ENCODE results near the gene PLCH1.

Gene PLCH1

DNA sequence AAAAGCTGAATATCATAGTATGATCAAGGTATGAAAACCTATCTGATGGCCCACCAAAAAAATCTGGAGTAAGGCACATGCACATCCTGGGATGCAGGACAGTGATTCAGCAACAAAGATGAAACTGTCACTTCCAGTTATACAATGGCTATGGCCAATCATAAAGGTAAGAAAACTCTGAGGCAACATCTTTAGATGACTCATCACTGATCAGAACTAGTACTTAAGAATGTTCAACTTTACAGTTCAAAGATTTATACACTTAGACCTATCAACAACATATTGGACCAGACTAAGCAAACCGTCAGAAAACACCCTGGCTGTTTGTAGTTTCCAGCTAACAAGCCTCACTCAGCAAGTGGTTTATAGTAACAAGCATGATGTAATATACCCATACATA is 21.3 kb upstream of the PLCH1 start:
- Histone ChIP-seq H3K36me3 (ENCODE audit: control insufficient read depth, insufficient read depth, low read length, severe bottlenecking) (no peaks in the 10 kb centered on the region), H3K4me3 (ENCODE audit: low read length) (no peak overlapping the region), H3K4me1 (ENCODE audit: control insufficient read depth, insufficient read depth, low read length) (peaks cover 6% of the 10 kb centered on the region), H3K27me3 (replicated peaks; ENCODE audit: control insufficient read depth, insufficient read depth, low read length) (no peaks in the 10 kb centered on the region), H3K9ac (ENCODE audit: low read length) (no peak overlapping the region), H3K9me3 (ENCODE audit: control insufficient read depth, low read length) (no peaks in the 10 kb centered on the region)
- peak; percentile 25 for DNase-seq (ENCODE audit: low read depth)

DNA sequence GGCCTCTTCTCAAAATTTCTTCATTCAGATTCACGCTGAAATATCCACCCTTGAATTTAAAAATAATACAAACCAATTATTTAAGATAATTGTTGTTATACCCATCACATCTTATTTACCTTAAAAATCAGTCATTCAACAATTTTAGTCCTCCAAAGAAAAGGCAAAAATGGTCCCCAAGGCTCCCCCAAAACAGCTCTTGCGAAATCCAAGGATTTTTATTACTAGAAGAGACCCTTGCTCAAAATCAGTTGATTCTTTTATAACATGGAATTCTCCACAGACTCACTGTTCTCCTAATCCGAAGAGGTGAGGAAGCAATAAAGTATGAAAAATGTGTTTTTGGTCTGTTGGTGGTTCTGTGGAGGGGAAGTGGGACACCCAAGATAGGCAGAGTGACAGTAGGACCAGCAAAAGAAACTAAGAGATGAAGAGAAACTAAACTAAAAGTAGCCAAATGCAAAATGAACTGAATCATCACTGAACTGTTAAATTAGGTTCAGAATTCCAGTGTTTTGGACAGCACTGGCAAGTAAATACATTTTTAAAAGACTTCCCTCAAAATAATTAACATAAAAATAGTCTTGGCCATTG is 19.1 kb upstream of the PLCH1 start:
- H3K9ac ChIP-seq (ENCODE audit: low read length), result no peak overlapping the region
- no peak for DNase-seq (ENCODE audit: low read depth)
- H3K36me3 ChIP-seq (ENCODE audit: control insufficient read depth, insufficient read depth, low read length, severe bottlenecking), result no peaks in the 10 kb centered on the region
- no peaks in the 10 kb centered on the region for H3K9me3 ChIP-seq (ENCODE audit: control insufficient read depth, low read length)
- peaks cover 6% of the 10 kb centered on the region for H3K4me1 ChIP-seq (ENCODE audit: control insufficient read depth, insufficient read depth, low read length)
- no peak overlapping the region for H3K4me3 ChIP-seq (ENCODE audit: low read length)
- H3K27me3 ChIP-seq (replicated peaks; ENCODE audit: control insufficient read depth, insufficient read depth, low read length), result no peaks in the 10 kb centered on the region

DNA sequence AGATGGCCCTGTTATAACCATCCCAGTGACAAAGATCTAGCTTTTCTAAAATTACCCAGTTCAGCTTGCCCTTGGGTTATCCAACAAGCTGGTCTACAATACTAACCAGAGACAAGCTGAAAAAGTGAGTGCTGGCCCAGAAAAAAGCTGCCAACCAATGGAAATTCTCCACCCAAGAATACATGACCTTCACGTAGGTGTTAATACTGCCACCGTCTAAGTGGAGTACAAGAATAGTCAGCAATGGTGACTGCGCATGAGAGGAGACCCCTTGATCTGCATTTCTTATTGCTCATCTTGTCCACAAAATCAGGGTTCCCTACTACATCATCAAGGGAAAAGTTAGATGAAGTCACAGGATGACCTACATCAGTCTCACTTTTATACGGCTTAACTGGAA is 15.8 kb upstream of the PLCH1 start:
- H3K27me3 ChIP-seq (replicated peaks; ENCODE audit: control insufficient read depth, insufficient read depth, low read length), result no peaks in the 10 kb centered on the region
- no peak for DNase-seq (ENCODE audit: low read depth)
- H3K9me3 ChIP-seq (ENCODE audit: control insufficient read depth, low read length), result no peaks in the 10 kb centered on the region
- no peak overlapping the region for H3K9ac ChIP-seq (ENCODE audit: low read length)
- H3K36me3 ChIP-seq (ENCODE audit: control insufficient read depth, insufficient read depth, low read length, severe bottlenecking), result no peaks in the 10 kb centered on the region
- H3K4me3 ChIP-seq (ENCODE audit: low read length), result no peak overlapping the region
- H3K4me1 ChIP-seq (ENCODE audit: control insufficient read depth, insufficient read depth, low read length), result peaks cover 6% of the 10 kb centered on the region

DNA sequence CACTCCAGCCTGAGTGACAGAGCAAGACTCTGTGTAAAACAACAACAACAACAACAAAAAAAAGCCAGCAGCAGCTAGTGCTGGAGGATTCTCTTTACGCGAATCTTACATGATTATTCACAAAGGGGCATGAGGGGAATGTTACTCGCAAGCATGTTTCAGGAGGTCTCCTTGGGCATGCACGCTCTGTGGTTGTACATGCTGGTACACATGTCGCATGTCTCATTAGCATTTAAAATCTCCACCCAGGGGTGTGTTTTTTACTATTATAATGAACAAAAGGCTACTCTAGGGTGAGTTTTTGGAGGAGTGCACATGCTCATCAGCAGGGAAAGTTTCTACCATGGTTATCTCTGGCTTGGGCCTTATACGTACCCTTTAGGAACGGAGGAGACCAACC is 12.7 kb upstream of the PLCH1 start:
- Histone ChIP-seq H3K9ac (ENCODE audit: low read length) (no peak overlapping the region), H3K27me3 (replicated peaks; ENCODE audit: control insufficient read depth, insufficient read depth, low read length) (no peaks in the 10 kb centered on the region), H3K4me3 (ENCODE audit: low read length) (no peak overlapping the region), H3K9me3 (ENCODE audit: control insufficient read depth, low read length) (no peaks in the 10 kb centered on the region), H3K4me1 (ENCODE audit: control insufficient read depth, insufficient read depth, low read length) (no peaks in the 10 kb centered on the region), H3K36me3 (ENCODE audit: control insufficient read depth, insufficient read depth, low read length, severe bottlenecking) (no peaks in the 10 kb centered on the region)
- DNase-seq (ENCODE audit: low read depth), result no peak

DNA sequence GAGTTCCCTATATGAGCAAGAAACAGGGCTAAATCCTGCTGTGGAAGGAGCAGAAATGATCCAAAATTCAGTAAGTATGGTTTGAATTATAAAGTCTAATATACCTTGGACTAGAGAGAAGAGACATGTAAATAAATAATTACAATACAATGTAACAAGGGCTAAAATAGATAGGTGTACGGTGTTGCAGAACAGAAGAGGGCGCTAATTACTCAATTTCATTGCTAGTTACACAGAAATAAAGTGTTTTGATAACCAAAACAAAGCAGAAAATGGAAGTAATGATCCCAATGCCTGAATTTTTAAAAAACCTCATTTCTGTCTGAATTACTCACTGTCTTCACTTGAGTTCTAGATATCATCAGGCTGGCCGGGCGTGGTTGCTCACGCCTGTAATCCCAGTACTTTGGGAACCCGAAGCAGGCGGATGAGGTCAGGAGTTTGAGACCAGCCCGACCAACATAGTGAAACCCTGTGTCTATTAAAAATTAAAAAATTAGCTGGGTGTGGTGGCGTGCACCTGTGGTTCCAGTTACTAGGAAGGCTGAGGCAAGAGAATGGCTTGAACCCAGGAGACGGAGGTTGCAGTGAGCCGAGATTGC is 8.3 kb upstream of the PLCH1 start:
- H3K9me3 ChIP-seq (ENCODE audit: control insufficient read depth, low read length), result no peaks in the 10 kb centered on the region
- H3K27me3 ChIP-seq (replicated peaks; ENCODE audit: control insufficient read depth, insufficient read depth, low read length), result no peaks in the 10 kb centered on the region
- H3K4me3 ChIP-seq (ENCODE audit: low read length), result no peak overlapping the region
- no peak overlapping the region for H3K9ac ChIP-seq (ENCODE audit: low read length)
- H3K36me3 ChIP-seq (ENCODE audit: control insufficient read depth, insufficient read depth, low read length, severe bottlenecking), result no peaks in the 10 kb centered on the region
- DNase-seq (ENCODE audit: low read depth), result peak; percentile 66
- H3K4me1 ChIP-seq (ENCODE audit: control insufficient read depth, insufficient read depth, low read length), result peaks cover 13% of the 10 kb centered on the region

DNA sequence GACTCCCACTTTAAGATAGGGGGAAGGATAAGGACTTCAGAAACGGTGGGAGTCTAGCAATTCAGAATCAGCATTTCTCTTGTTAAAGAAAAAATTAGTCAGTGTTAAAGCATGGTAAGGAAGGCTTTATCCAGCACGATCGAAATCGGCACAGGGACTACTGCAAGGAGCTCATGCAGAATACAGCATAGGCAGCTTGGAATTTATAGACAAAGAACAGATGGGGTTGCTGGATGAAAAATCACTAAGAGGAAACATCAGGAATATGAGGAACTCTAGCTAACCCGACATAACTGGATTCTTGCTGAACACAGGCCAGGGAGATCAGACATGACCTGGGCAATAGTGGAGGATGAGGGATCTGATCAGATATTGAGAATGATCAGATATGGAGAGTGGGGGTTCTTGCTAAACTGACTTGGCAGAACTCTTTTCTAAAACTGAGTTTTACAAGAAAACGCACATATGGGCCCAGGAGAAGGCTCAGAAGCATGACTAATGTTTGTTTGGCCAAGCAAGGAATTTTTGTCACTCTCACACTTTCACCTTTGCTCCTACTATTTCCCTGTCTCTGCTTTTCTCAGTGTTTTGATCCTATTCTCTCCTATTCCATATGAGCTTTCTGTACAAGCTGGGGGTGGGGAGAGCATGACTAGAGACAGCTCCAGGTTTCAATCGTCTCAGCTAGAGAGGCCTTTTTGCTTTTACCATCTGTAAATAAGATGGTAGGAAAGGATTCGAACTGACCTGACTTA is 3.9 kb upstream of the PLCH1 start:
- DNase-seq (ENCODE audit: low read depth), result no peak
- no peak overlapping the region for H3K9ac ChIP-seq (ENCODE audit: low read length)
- H3K27me3 ChIP-seq (replicated peaks; ENCODE audit: control insufficient read depth, insufficient read depth, low read length), result no peaks in the 10 kb centered on the region
- peaks cover 31% of the 10 kb centered on the region for H3K4me1 ChIP-seq (ENCODE audit: control insufficient read depth, insufficient read depth, low read length)
- no peak overlapping the region for H3K4me3 ChIP-seq (ENCODE audit: low read length)
- H3K9me3 ChIP-seq (ENCODE audit: control insufficient read depth, low read length), result no peaks in the 10 kb centered on the region
- H3K36me3 ChIP-seq (ENCODE audit: control insufficient read depth, insufficient read depth, low read length, severe bottlenecking), result no peaks in the 10 kb centered on the region

DNA sequence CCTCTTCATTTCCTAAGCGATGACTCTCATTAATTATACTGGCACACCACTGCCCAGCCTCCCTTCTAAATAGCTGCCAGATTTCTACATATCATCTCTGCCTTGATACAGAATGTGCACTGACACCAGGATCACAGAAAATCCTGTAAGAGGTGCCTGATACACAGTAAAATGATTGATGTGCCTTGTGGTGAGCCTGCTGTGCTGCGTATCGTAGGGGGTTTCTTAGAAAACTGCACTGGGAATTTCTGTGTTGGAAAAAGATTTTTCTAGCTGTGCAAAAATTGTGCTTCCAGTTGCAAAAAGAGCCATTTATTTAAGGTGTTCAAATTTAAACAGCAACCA is 3.0 kb upstream of the PLCH1 start:
- no peak overlapping the region for H3K9ac ChIP-seq (ENCODE audit: low read length)
- H3K9me3 ChIP-seq (ENCODE audit: control insufficient read depth, low read length), result no peaks in the 10 kb centered on the region
- no peak for DNase-seq (ENCODE audit: low read depth)
- H3K36me3 ChIP-seq (ENCODE audit: control insufficient read depth, insufficient read depth, low read length, severe bottlenecking), result no peaks in the 10 kb centered on the region
- no peaks in the 10 kb centered on the region for H3K27me3 ChIP-seq (replicated peaks; ENCODE audit: control insufficient read depth, insufficient read depth, low read length)
- peaks cover 35% of the 10 kb centered on the region for H3K4me1 ChIP-seq (ENCODE audit: control insufficient read depth, insufficient read depth, low read length)
- H3K4me3 ChIP-seq (ENCODE audit: low read length), result no peak overlapping the region

DNA sequence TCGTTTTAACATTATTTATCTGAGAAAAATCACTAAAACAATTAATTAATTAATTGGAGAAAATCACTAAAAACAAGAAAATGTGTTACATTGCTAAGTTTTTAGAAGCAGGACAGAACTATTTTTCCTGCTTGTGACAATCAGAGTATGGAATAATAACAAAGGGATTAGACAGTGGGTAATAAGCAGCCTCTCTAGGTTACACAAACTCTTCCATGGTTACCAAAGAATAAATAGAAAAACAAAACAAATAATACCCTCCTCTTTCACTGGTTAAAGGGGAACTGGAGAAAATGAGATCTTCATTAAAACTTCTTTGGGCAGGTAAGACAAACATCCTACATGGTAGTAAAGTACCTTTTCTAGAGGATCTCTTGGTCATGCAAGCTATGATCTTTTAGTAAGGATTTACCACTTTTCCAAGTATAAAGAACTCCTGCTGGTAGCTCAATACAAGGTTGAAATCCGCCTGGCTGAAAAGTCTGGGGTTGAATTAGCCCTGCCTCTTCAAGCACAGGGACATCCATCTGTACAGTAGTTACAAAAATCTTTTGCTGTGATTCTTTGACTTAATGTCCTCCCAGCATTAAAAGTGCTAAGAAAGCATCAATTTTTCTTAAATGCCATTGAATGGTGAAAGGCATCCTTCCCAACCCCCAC is 2.5 kb upstream of the PLCH1 start:
- Histone ChIP-seq H3K9me3 (ENCODE audit: control insufficient read depth, low read length) (no peaks in the 10 kb centered on the region), H3K27me3 (replicated peaks; ENCODE audit: control insufficient read depth, insufficient read depth, low read length) (no peaks in the 10 kb centered on the region), H3K4me1 (ENCODE audit: control insufficient read depth, insufficient read depth, low read length) (peaks cover 35% of the 10 kb centered on the region), H3K9ac (ENCODE audit: low read length) (no peak overlapping the region), H3K4me3 (ENCODE audit: low read length) (no peak overlapping the region), H3K36me3 (ENCODE audit: control insufficient read depth, insufficient read depth, low read length, severe bottlenecking) (no peaks in the 10 kb centered on the region)
- no peak for DNase-seq (ENCODE audit: low read depth)

DNA sequence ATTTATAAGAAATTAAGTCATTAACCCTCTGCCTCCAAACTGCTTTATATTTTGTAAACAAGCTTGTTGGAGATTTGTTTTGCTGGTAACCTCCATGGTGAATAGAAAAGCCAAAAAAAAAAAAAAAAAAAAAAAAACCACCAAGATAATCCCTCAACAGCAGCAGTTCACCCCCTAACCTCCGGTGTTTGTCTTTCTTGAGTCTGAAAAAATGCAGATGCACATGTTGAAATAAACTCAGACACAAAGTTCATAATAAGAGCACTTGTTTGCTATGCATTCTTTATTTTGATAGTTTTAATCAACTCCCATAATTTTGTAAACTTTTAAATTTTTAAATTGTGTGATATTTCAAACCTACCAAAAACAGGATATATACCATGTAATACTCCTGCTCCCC is 1.8 kb upstream of the PLCH1 start:
- peaks cover 2% of the 10 kb centered on the region for H3K27me3 ChIP-seq (replicated peaks; ENCODE audit: control insufficient read depth, insufficient read depth, low read length)
- H3K36me3 ChIP-seq (ENCODE audit: control insufficient read depth, insufficient read depth, low read length, severe bottlenecking), result no peaks in the 10 kb centered on the region
- H3K9ac ChIP-seq (ENCODE audit: low read length), result no peak overlapping the region
- peaks cover 35% of the 10 kb centered on the region for H3K4me1 ChIP-seq (ENCODE audit: control insufficient read depth, insufficient read depth, low read length)
- H3K9me3 ChIP-seq (ENCODE audit: control insufficient read depth, low read length), result no peaks in the 10 kb centered on the region
- no peak overlapping the region for H3K4me3 ChIP-seq (ENCODE audit: low read length)
- no peak for DNase-seq (ENCODE audit: low read depth)

DNA sequence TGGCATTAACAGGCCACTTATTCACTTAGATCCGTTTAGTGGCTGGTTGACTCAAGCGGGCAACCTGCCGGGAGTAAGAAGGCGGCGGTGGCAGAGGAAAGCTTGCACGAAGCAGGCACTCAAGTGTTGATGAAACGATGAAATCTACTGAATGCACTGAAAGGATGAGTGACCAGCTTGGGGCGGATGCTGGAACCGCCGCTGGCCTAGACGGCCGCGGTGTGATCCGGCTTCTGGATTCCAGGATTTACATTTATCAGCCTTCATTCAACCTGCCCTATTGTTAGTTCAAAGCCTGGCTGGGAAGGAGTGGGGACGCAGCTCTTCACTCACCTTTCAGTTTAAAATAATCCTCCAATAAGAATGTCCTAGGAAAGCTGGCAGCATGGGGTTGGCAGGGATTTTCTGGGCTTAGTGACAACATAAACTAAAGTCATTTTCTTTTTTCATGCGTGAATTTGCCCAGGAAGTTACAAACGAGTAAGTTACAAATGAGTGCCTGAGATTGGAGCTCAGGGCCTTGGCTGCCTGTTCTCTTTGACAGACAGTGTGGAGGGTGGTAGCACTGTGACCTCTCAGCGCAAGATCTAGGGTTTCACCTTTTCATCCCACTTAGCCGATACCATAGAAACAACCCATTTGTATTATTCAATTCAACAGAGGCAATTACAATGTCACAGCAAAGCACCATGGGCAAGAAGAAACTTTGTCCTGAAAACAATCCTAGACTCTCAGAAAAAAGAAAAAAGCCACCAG is 1.1 kb upstream of the PLCH1 start:
- Histone ChIP-seq H3K36me3 (ENCODE audit: control insufficient read depth, insufficient read depth, low read length, severe bottlenecking) (no peaks in the 10 kb centered on the region), H3K4me3 (ENCODE audit: low read length) (no peak overlapping the region), H3K27me3 (replicated peaks; ENCODE audit: control insufficient read depth, insufficient read depth, low read length) (peaks cover 2% of the 10 kb centered on the region), H3K9ac (ENCODE audit: low read length) (no peak overlapping the region), H3K4me1 (ENCODE audit: control insufficient read depth, insufficient read depth, low read length) (peaks cover 35% of the 10 kb centered on the region), H3K9me3 (ENCODE audit: control insufficient read depth, low read length) (no peaks in the 10 kb centered on the region)
- no peak for DNase-seq (ENCODE audit: low read depth)

All from adipocyte (in vitro differentiated cells).